Esophagus squamous epithelium (tissue), 5 donors: ENCODE measurements around the gene PDGFB. TPM values are rescaled to one million over a fixed set of nuclear protein-coding genes. Genes with fewer than 3 reads are reported as not detected.

Experiments
- DNase-seq: peaks from one replicate; lab custom pipeline; 2025; lab: John Stamatoyannopoulos, UW
- H3K27ac ChIP-seq, 4 donors: fragments of 200-600 bp; sonication (generic); one replicate each; pipeline ENCODE4 v1.5.1; 2016 to 2019; ENCODE audit warnings: mild to moderate bottlenecking in 1 of 4
- H3K27me3 ChIP-seq, 4 donors: fragments of 200-600 bp; sonication (generic); 1 replicate in 3 of 4; 2 replicates in 1 of 4; pipeline versions ENCODE4 v1.5.1 to v1.6.0; 2017 to 2021; ENCODE audit warnings: antibody characterized with exemption in 1 of 4
- H3K36me3 ChIP-seq, 3 donors: fragments of 200-600 bp; sonication (generic); one replicate each; pipeline ENCODE4 v1.5.1; 2016 to 2019
- H3K4me1 ChIP-seq, 3 donors: fragments of 200-600 bp; sonication (generic); one replicate each; pipeline ENCODE4 v1.5.1; 2017 to 2019
- H3K4me3 ChIP-seq, 4 donors: fragments of 200-600 bp; sonication (generic); 1 replicate in 3 of 4; 2 replicates in 1 of 4; pipeline ENCODE4 v1.5.1; 2016 to 2019; ENCODE audit warnings: mild to moderate bottlenecking in 2 of 4, moderate library complexity in 1 of 4
- H3K9me3 ChIP-seq, 3 donors: fragments of 200-600 bp; sonication (generic); one replicate each; pipeline ENCODE4 v1.5.1; 2016 to 2019
- POLR2A ChIP-seq, 4 donors: fragments of 450-650 bp; IDR thresholded peaks; one replicate each; pipeline ENCODE4 v1.6.1; 2017; ENCODE audit warnings: antibody characterized with exemption in 4 of 4, mild to moderate bottlenecking in 4 of 4, moderate library complexity in 3 of 4
- WGBS, 2 donors: methylation state at CpG; one replicate each; pipeline ENCODE4 v1.1.5; 2018; 5-methylcytosine and 5-hydroxymethylcytosine counted together
- intact Hi-C: fragments of 100-400 bp; cut with DNase I; formaldehyde crosslinking; loops from one replicate; pipeline ENCODE4 v1.15.0; 2022
- total RNA-seq, 4 donors: library from RNA; depleted of rRNA; stranded (reverse); fragments of >200 nt; gene quantifications; one replicate each; pipeline ENCODE4 v1.1.0, GENCODE V29; 2016
- TF ChIP-seq, protein P1 (sequence below), 6 experiments: fragments of 450-650 bp in 4 of 6; fragments of 200-600 bp in 2 of 6; sonication (generic) in 2 of 6; IDR thresholded peaks; one replicate each; pipeline ENCODE4 v1.5.1; 2016 to 2019; ENCODE audit warnings: antibody characterized with exemption in 6 of 6, mild to moderate bottlenecking in 4 of 6, moderate library complexity in 4 of 6
- donor health status: DM: yes; HTN: yes; CAD: no.

Gene PDGFB
- total RNA-seq, 4 donors from 2014 or later = 1.2 to 6.3 (median 3.7) TPM

DNA sequence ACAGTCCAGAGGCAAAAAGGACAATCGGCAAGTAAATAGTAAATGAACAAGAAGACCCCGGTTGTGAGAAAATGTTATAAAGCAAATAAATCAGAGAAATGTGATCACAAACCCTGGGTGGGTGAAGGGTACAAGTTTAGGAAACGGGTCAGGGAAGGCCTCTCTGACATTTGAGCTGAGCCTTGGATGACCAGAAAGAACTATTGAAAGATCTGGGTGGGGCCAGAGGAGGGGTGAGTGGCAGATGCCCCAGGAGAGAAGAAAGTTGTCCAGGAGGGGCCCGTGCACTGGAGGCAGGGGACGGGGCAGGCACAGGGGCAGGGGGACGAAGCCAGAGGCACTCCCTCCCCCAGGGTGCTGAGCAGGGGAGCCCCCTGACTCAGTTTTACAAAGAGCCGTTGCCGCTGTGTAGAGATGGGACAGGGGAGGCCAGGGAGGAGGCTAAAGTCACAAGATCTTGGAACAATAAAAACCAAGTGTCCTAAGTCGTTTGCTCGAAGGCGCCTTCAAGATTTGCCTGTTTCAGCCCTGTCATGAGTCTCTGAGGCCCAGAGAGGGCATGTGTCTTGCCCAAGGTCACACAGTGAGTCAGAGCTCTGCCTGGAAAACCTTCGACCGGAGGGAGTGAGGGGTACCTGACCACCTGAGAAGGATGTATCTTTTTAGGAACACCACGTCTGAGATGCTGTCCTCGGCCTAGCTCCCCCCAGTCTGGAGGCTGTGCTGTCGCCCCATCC is 10.8 kb upstream of the PDGFB start:
- intact Hi-C loops = no loop called here
- H3K9me3 ChIP-seq = no peaks in the 10 kb centered on the region
- 76 to 86% methylated on average over 12 to 16 of the region's 16 CpGs for WGBS, 2 donors
- DNase-seq = no peak
- peak overlapping the region in 3 of 4 donors; percentile 52 to 64 (median 61) for H3K27ac ChIP-seq
- H3K36me3 ChIP-seq = no peaks in the 10 kb centered on the region
- peaks cover 0 to 57% (median 2%) of the 10 kb centered on the region in 4 donors for H3K27me3 ChIP-seq
- TF ChIP-seq, protein P1, sequence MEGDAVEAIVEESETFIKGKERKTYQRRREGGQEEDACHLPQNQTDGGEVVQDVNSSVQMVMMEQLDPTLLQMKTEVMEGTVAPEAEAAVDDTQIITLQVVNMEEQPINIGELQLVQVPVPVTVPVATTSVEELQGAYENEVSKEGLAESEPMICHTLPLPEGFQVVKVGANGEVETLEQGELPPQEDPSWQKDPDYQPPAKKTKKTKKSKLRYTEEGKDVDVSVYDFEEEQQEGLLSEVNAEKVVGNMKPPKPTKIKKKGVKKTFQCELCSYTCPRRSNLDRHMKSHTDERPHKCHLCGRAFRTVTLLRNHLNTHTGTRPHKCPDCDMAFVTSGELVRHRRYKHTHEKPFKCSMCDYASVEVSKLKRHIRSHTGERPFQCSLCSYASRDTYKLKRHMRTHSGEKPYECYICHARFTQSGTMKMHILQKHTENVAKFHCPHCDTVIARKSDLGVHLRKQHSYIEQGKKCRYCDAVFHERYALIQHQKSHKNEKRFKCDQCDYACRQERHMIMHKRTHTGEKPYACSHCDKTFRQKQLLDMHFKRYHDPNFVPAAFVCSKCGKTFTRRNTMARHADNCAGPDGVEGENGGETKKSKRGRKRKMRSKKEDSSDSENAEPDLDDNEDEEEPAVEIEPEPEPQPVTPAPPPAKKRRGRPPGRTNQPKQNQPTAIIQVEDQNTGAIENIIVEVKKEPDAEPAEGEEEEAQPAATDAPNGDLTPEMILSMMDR (IDR thresholded peaks at IDR 0.05) = no peak
- TF ChIP-seq POLR2A (IDR thresholded peaks at IDR 0.05) = no peak
- no peak overlapping the region for H3K4me3 ChIP-seq
- H3K4me1 ChIP-seq = peaks cover 18 to 44% (median 30%) of the 10 kb centered on the region in 3 donors

DNA sequence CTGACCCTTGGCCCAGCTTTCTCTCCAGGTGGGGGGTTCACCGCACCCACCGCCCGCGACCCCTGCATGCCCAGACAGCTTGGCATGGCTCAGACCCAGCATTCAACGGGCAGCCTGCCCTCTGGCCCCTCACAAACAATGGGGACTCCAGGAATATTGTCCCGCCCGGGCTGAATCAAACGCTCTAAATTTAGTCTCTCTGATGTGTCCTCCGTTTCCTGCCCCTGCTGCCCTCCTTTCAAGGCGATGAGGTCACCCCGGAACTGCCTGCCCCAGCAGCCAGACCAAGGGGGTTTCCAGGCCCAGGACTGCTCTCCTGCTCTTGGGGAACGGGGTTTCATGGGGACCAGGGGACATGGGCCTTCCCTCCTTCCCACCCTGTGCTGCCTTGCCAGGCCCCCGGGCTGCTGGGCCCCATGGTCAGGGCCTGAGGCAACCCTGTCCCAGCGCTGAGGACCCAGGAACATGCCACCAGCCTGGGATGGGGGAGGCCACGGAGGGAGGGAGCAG is 10.1 kb upstream of the PDGFB start:
- peaks cover 18 to 44% (median 30%) of the 10 kb centered on the region in 3 donors for H3K4me1 ChIP-seq
- H3K27me3 ChIP-seq = peaks cover 0 to 65% (median 2%) of the 10 kb centered on the region in 4 donors
- WGBS, 2 donors = no CpG with 5 or more reads among the region's 15 CpGs
- peak overlapping the region; percentile 36 to 64 (median 56) for H3K27ac ChIP-seq
- H3K4me3 ChIP-seq = no peak overlapping the region
- H3K9me3 ChIP-seq = no peaks in the 10 kb centered on the region
- TF ChIP-seq POLR2A (IDR thresholded peaks at IDR 0.05) = no peak
- TF ChIP-seq, protein P1 (IDR thresholded peaks at IDR 0.05) = no peak
- intact Hi-C loops = no loop called here
- no peaks in the 10 kb centered on the region for H3K36me3 ChIP-seq
- DNase-seq = no peak

DNA sequence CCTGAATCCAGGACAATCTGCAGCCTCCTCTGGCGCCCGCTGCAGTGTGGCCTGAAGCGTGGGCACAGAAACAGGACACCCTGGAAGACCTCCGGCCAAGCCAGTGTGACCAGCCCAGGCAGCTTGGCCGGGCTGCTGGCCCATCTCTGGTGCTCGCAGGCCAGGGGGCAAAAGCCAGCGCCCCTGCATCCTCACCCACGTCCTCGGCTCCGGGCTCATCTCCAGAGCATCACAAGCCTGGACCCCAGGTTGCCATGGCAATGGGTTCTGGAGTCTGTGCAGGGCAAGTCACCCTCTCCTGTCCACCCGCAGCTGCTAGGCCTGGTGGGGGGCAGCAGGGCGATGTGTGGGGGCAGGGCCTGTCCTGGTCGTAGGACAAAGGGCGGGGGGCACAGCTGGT is 9.3 kb upstream of the PDGFB start:
- Histone ChIP-seq H3K4me1 (peaks cover 18 to 44% (median 30%) of the 10 kb centered on the region in 3 donors), H3K27ac (peak overlapping the region; percentile 33 to 65 (median 62)), H3K27me3 (peaks cover 0 to 71% (median 2%) of the 10 kb centered on the region in 4 donors), H3K36me3 (no peaks in the 10 kb centered on the region), H3K9me3 (no peaks in the 10 kb centered on the region), H3K4me3 (no peak overlapping the region)
- TF ChIP-seq POLR2A (IDR thresholded peaks at IDR 0.05) = no peak
- TF ChIP-seq, protein P1 (IDR thresholded peaks at IDR 0.05) = no peak
- WGBS, 2 donors = no CpG with 5 or more reads among the region's 14 CpGs
- intact Hi-C loops = no loop called here
- DNase-seq = no peak

DNA sequence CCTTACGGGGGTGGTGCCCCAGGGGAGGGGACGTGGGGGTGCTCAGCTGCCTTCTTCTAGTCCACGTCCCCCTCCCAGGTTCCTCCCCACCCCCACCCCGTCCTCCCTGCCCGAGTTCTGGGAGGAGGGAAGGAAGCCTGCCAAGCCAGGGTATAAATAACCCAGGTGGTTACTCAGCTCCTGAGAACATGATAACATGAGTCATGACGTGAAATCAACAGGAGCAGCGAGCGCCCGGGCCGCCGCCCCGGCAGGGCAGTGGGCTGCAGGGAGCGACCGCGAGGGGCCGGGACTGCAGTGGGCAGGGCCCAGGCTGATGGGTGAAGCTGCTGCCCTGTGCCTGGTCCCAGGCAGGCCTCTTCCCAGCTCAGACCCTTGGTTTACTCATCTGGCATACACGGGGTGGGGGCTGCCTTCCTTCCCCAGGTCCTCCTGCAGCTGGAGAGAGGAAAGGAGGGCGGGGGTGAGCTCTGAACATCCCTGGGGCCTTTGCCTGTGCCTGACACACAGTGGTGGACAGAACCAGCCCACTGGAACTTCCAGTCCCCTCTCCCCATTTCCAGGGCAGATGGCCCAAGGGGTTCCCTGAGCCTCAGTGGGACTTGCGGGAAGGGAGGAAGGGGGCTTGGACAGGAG is 8.8 kb upstream of the PDGFB start:
- peak overlapping the region; percentile 33 to 65 (median 62) for H3K27ac ChIP-seq
- peaks cover 0 to 77% (median 2%) of the 10 kb centered on the region in 4 donors for H3K27me3 ChIP-seq
- peak overlapping the region in 1 of 4 donors; percentile 13 for H3K4me3 ChIP-seq
- intact Hi-C loops = no loop called here
- TF ChIP-seq, protein P1 (IDR thresholded peaks at IDR 0.05) = no peak
- no peak for TF ChIP-seq POLR2A (IDR thresholded peaks at IDR 0.05)
- H3K4me1 ChIP-seq = peaks cover 18 to 44% (median 30%) of the 10 kb centered on the region in 3 donors
- no peaks in the 10 kb centered on the region for H3K9me3 ChIP-seq
- no peaks in the 10 kb centered on the region for H3K36me3 ChIP-seq
- WGBS, 2 donors = 3 to 17% methylated on average over 1 to 7 of the region's 19 CpGs
- no peak for DNase-seq
